ENCODE measurements around the gene POLR1G.

POLR1G gene

GRCh38 chr19:45370410-45371204 is 35.8 kb upstream of the POLR1G start, which contains the start of gene ERCC2:
Gene ERCC2, minus strand, starts transcription at chr19:45370573. Its CDS starts 33 bp downstream, at chr19:45370540.
- TF ChIP-seq NFIC (IDR thresholded peaks at IDR 0.05) (no peak), RAD21 (IDR thresholded peaks at IDR 0.05; ENCODE audit: low read depth) (no peak), EGR1 (IDR thresholded peaks at IDR 0.05) (no peak), EP300 (IDR thresholded peaks at IDR 0.05; ENCODE audit: borderline replicate concordance) (no peak), YY1 (IDR thresholded peaks at IDR 0.05; ENCODE audit: low read depth) (peak; percentile 43), USF1 (IDR thresholded peaks at IDR 0.05) (no peak), FOXM1 (IDR thresholded peaks at IDR 0.05; ENCODE audit: borderline replicate concordance, low read depth) (no peak), TEAD4 (IDR thresholded peaks at IDR 0.05) (no peak), CREB1 (IDR thresholded peaks at IDR 0.05; ENCODE audit: low read depth) (no peak), ZBTB7A (IDR thresholded peaks at IDR 0.05; ENCODE audit: low read depth) (peak; percentile 99), MAX (IDR thresholded peaks at IDR 0.05) (peak; percentile 20; the same call in 1 of the 2 replicates), CEBPB (IDR thresholded peaks at IDR 0.05) (no peak), REST (IDR thresholded peaks at IDR 0.05; ENCODE audit: low read depth) (no peak), TAF1 (IDR thresholded peaks at IDR 0.05; ENCODE audit: low read depth) (peak; percentile 46; the same call in 1 of the 2 replicates), TCF12 (IDR thresholded peaks at IDR 0.05; ENCODE audit: low read depth) (no peak)

- peak; percentile 62; the same call in 1 of the 2 replicates for TF ChIP-seq EP300 (IDR thresholded peaks at IDR 0.05; ENCODE audit: borderline replicate concordance)
- TF ChIP-seq TEAD4 (IDR thresholded peaks at IDR 0.05): peak; percentile 100
- peak; percentile 82 for TF ChIP-seq TCF12 (IDR thresholded peaks at IDR 0.05; ENCODE audit: low read depth)
- TF ChIP-seq REST (IDR thresholded peaks at IDR 0.05; ENCODE audit: low read depth): no peak
- no peak for TF ChIP-seq ZBTB7A (IDR thresholded peaks at IDR 0.05; ENCODE audit: low read depth)
- TF ChIP-seq NFIC (IDR thresholded peaks at IDR 0.05): peak; percentile 98
- no peak for TF ChIP-seq EGR1 (IDR thresholded peaks at IDR 0.05)
- TF ChIP-seq CEBPB (IDR thresholded peaks at IDR 0.05): 0 out of 2 replicates have a peak, but pooled peaks have one; percentile 15
- TF ChIP-seq YY1 (IDR thresholded peaks at IDR 0.05; ENCODE audit: low read depth): peak; percentile 68; the same call in 1 of the 2 replicates
- TF ChIP-seq CREB1 (IDR thresholded peaks at IDR 0.05; ENCODE audit: low read depth): no peak
- no peak for TF ChIP-seq FOXM1 (IDR thresholded peaks at IDR 0.05; ENCODE audit: borderline replicate concordance, low read depth)
- TF ChIP-seq USF1 (IDR thresholded peaks at IDR 0.05): peak; percentile 90
- TF ChIP-seq RAD21 (IDR thresholded peaks at IDR 0.05; ENCODE audit: low read depth): no peak
- TF ChIP-seq MAX (IDR thresholded peaks at IDR 0.05): peak; percentile 65; the same call in 1 of the 2 replicates
- no peak for TF ChIP-seq TAF1 (IDR thresholded peaks at IDR 0.05; ENCODE audit: low read depth)
Observed at GRCh38 chr19:45376045-45376724, 30.3 kb upstream of the POLR1G start.

GRCh38 chr19:45380107-45380506 is 26.3 kb upstream of the POLR1G start:
- no peak for TF ChIP-seq TCF12 (IDR thresholded peaks at IDR 0.05; ENCODE audit: low read depth)
- TF ChIP-seq MAX (IDR thresholded peaks at IDR 0.05): no peak
- no peak for TF ChIP-seq ZBTB7A (IDR thresholded peaks at IDR 0.05; ENCODE audit: low read depth)
- TF ChIP-seq USF1 (IDR thresholded peaks at IDR 0.05): no peak
- no peak for TF ChIP-seq EP300 (IDR thresholded peaks at IDR 0.05; ENCODE audit: borderline replicate concordance)

GRCh38 chr19:45382426-45382825 is 24.0 kb upstream of the POLR1G start:
- TF ChIP-seq EGR1 (IDR thresholded peaks at IDR 0.05) (no peak), YY1 (IDR thresholded peaks at IDR 0.05; ENCODE audit: low read depth) (no peak), RAD21 (IDR thresholded peaks at IDR 0.05; ENCODE audit: low read depth) (no peak), TEAD4 (IDR thresholded peaks at IDR 0.05) (no peak), FOXM1 (IDR thresholded peaks at IDR 0.05; ENCODE audit: borderline replicate concordance, low read depth) (no peak), TAF1 (IDR thresholded peaks at IDR 0.05; ENCODE audit: low read depth) (no peak), MAX (IDR thresholded peaks at IDR 0.05) (no peak), USF1 (IDR thresholded peaks at IDR 0.05) (no peak)

Measured in Ishikawa (cell line).